GM21447 (cell line): Measurements from ENCODE around the gene ZNF331.
"Not testable (repeated sequence)": the region's sequence is repeated elsewhere in the genome, so short reads cannot be mapped to it uniquely, and the experiment has no call there.

Experiments
- ATAC-seq: cut with Tn5 transposase; IDR thresholded peaks from one replicate; pipeline ENCODE4 v1.9.1; 2021; ENCODE audit not compliant: unreplicated experiment

The ZNF331 gene

GRCh38 chr19:53537521-53538377 lies at the start of gene ZNF331:
ZNF331 (plus strand) TSS chr19:53538145; CDS start chr19:53569377, 31,232 bp downstream.
- ATAC-seq = peak; percentile 62

- no peak for ATAC-seq
Observed at GRCh38 chr19:53492153-53492552, 45.8 kb upstream of the ZNF331 start.

- ATAC-seq = not testable (repeated sequence)
Observed at GRCh38 chr19:53497311-53498023, 40.5 kb upstream of the ZNF331 start.

DNA sequence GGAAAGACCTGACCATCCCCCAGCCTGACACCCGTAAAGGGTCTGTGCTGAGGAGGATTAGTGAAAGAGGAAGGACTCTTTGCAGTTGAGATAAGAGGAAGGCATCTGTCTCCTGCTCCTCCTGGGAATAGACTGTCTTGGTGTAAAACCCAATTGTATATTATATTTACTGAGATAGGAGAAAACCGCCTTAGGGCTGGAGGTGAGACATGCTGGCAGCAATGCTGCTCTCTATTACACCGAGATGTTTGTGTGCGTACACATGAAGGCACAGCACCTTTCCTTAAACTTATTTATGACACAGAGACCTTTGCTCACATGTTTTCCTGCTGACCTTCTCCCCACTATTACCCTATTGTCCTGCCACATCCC lies 39.9 kb upstream of the ZNF331 start:
- not testable (repeated sequence) for ATAC-seq

- ATAC-seq = not testable (repeated sequence)
Observed at GRCh38 chr19:53503151-53503550, 34.8 kb upstream of the ZNF331 start.

GRCh38 chr19:53503671-53504364 lies 34.1 kb upstream of the ZNF331 start:
- not testable (repeated sequence) for ATAC-seq

DNA sequence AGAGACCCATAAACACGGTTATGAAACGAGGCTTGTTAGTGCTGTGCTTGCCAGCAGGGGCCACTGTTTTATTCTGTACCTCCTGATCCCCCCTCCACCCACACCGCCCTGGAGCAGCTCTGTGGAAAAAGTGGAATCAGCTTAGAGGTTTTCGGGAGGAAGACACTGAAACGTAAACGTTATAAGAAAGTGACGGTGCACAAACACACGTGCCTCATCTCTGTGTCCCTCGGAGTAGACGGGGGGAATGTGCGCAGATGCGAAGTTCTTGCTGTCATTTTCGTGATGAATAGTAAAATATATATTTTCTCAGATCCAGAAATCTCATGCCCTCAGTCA lies 33.6 kb upstream of the ZNF331 start:
- not testable (repeated sequence) for ATAC-seq

DNA sequence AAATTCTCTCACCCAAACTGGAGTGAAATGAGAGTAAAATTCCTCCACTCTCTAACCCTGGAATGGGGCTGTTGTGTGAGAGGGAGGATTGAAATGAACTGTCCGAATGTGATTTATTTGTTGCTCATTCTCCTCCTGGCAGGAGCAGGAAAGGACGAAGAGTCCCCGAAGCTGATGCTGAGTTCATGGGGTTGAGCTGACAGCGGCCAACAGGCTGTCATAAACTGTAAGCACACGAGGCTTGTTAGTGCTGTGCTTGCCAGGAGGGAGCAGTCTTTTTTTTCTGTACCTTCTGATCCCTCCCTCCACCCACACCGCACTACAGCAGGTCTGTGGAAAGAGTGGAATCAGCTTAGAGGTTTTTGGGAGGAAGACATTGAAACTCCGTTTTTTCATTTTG lies 33.1 kb upstream of the ZNF331 start:
- no peak for ATAC-seq

GRCh38 chr19:53506728-53507127 lies 31.2 kb upstream of the ZNF331 start:
- ATAC-seq = no peak

DNA sequence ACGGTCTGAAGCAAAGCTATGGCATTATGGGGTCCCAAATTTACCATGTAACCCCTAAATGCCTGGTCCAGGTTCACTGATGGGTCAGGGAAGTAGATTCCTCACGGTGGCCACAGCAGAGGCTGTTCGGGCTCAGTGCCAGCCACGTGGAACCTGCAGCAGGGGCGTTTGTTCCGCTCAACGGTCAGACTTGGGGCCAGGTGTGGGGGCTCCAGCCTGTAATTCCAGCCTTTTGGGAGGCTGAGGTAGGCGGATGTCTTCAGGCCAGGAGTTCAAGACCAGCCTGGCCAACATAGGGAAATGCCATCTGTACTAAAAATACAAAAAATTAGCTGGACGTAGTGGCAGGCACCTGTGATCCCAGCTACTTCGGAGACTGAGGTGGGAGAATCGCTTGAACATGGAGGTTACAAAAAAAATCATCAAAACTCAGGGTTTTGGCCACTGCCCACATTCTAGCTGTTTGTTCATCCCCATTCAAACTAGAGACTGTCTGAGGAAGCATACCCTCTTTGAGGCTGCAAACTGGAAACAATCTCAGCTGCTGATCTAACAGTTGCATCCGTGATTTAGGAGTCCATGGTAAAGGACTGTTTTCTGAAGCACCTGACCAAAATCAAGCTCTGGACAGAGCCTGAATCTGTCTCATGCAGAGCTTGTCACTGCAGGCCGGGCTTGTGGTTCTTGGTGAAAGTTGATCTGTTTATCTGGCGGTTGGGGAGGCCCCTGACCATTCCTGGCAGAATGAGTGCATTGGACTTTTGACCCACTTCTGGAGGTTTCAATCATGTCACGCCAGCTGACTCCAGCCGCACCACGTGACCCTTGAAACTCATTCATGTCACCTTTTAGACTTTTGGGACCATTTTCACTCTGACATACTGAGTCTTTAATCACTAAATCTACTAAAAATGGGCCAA lies 30.2 kb upstream of the ZNF331 start:
- ATAC-seq = no peak

- no peak for ATAC-seq
Observed at GRCh38 chr19:53509443-53509842, 28.5 kb upstream of the ZNF331 start.

DNA sequence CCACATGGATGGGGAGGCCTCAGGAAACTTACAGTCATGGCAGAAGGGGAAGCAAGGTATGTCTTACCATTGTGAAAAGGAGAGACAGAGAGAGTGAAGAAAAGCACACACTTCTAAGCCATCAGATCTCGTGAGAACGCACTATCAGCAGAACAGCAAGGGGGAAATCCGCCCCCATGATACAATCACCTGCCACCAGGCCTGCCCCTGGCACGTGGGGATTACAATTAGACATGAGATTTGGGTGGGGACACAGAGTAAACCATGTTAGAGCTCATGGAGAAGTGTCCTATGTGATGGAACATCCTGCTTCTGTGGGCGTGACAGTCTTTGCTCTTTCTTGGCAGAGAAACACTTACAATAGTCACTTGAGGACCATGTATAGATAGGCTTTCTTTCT lies 28.1 kb upstream of the ZNF331 start:
- no peak for ATAC-seq

DNA sequence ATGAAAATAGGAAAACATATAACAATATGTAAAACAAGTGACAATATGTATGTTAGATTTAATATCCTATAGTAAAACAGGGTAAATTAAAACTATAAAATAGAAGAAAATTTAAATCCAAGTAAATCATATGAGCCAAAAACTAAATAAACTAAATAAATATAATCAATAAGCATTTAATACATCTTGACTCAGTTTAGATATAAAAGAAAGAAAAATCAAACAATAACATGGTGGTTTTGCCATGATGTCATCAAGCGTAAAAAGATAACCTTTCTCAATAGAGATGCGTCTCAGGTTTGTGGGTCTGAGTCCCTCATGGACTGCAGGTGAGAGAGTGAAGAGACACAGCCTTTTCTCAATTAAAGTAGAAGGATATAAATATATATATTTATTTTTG lies 26.6 kb upstream of the ZNF331 start:
- no peak for ATAC-seq

DNA sequence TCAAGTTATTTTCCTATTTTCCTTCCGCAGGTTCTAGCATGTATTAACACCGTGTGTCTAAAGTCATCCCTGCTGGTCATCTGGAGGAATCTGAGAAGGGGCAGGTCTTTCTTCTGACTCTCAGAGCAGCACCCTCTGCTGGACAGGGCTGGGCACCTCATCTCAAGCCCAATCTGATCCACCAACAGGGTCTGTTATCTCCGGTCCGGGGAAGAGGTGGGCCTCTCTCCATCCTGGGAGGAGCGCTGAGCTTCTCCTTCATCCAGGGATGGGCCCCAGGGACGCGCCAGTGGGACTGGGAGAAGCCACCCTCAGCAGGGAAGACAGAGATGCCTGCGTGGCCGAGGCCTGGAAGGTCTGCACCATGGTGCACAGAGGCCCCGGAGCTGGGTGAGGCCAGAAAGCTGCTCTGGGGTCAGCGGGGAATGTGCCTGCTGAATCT lies 26.0 kb upstream of the ZNF331 start:
- no peak for ATAC-seq

DNA sequence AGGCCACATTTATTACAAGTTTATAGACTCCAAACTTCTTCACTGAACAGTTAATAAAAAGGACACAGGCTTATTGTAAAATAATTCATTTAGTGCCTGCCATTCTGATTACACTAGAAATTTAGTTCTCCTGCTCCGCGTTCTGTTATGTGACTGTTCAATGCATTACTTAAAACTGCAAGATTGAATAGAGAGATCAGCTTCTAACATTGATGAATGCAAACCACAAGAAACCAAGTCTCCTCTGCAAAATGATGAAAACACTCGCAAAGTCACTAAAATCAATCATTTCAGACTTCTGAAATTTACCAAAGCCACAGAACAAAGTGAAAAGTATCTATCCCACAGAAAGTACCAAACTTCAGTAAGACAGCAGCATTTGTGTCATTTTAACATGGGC lies 22.9 kb upstream of the ZNF331 start:
- not testable (repeated sequence) for ATAC-seq

DNA sequence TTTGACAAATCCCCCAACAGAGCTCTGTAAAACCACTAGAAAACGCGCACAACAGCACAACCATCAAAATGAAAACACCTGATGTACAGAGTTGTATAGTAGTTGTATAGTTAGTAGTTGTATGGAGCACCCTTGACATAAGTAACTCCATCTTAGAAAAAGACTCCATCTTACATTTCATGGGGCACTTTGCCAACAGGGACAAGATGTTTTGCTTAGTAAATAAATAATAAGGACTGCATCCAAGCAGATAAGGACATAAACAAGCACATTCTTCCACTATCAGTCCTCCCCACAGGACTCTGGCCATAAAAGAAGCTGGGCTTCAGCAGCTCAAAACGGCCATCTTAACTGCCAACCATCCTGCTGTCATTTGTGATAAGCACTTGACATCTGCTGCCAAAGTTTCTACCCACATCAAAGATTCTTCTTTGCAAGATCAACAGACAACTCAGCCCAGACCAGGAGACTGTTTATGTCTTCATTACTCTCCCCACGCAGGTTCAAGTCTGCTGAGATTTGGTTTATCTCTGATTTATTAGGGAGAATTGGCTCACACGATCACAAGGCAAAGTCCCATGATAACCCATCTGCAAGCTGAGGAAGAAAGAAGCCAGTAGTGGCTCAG lies 20.7 kb upstream of the ZNF331 start:
- no peak for ATAC-seq

DNA sequence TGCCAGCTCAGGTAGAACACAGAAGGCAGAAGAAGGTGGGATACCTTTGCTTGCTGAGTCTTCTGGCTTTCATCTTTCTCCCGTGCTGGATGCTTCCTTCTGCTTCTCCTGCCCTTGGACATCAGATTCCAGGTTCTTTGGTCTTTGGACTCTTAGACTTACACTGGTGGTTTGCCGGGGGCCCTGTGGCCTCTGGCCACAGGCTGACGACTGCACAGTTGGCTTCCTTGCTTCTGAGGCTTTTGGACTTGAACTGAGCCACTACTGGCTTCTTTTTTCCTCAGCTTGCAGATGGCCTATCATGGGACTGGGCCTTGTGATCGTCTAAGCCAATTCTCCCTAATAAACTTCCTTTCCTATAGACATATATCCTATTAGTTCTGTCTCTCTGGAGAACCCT lies 19.8 kb upstream of the ZNF331 start:
- no peak for ATAC-seq

DNA sequence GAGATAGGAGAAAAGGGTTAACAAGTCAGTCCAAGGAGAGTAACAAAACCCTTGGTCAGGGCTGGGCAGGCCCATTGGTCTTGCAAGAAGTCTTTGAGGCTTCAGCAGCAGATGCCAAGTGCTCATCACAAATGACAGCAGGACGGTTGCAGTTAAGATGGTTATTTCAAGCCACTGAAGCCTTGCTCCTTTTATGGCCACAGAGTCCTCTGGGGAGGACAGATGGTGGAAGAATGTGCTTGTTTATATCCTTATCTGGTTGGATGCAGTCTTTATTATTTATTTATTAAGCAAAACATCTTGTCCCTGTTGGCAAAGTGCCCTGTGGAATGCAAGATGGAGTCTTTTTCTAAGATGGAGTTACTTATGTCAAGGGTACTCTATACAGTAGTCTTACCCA lies 19.2 kb upstream of the ZNF331 start:
- ATAC-seq = no peak

GRCh38 chr19:53519446-53519845 lies 18.5 kb upstream of the ZNF331 start:
- no peak for ATAC-seq

GRCh38 chr19:53520163-53520546 lies 17.8 kb upstream of the ZNF331 start:
- ATAC-seq = no peak
